ENCODE measurements around the gene LSAMP. TPM values are rescaled to one million over a fixed set of nuclear protein-coding genes. Genes with fewer than 3 reads are reported as not detected.

LSAMP gene
- total RNA-seq, 1 experiment from 2014 or later = not detected

GRCh38 chr3:115827495-115827894, 617.8 kb downstream of the LSAMP start:
- DNase-seq = no peak
- POLR2A ChIA-PET = no interaction called here
- CTCF ChIA-PET = no interaction called here
- H3K27me3 ChIP-seq (replicated peaks; ENCODE audit: control insufficient read depth, insufficient read depth, low read length) = no peaks in the 10 kb centered on the region; the same call in 1 of the 2 replicates
- H3K27ac Mint-ChIP-seq (ENCODE audit: unreplicated experiment) = no peak overlapping the region
- H3K27me3 Mint-ChIP-seq (ENCODE audit: insufficient read depth, unreplicated experiment) = peaks cover 8% of the 10 kb centered on the region
- H3K36me3 ChIP-seq (ENCODE audit: control insufficient read depth, insufficient read depth, low read length) = no peaks in the 10 kb centered on the region
- no peaks in the 10 kb centered on the region for H3K4me1 ChIP-seq
- intact Hi-C loops (cut with micrococcal nuclease; ENCODE audit: unreplicated experiment) = loop anchor here (10.0 kb wide), 1 partner anchor 87 kb away; no protein-coding TSS in a partner anchor
- no peaks in the 10 kb centered on the region for H3K9me3 Mint-ChIP-seq (ENCODE audit: unreplicated experiment)
- no peak overlapping the region for H3K4me3 Mint-ChIP-seq (ENCODE audit: unreplicated experiment)
- no peaks in the 10 kb centered on the region for H3K9me3 ChIP-seq
- no peak overlapping the region for H3K4me3 ChIP-seq (ENCODE audit: low read depth, low read length)
- H3K4me1 Mint-ChIP-seq (ENCODE audit: low read depth, unreplicated experiment) = no peaks in the 10 kb centered on the region
- TF ChIP-seq, protein P1, sequence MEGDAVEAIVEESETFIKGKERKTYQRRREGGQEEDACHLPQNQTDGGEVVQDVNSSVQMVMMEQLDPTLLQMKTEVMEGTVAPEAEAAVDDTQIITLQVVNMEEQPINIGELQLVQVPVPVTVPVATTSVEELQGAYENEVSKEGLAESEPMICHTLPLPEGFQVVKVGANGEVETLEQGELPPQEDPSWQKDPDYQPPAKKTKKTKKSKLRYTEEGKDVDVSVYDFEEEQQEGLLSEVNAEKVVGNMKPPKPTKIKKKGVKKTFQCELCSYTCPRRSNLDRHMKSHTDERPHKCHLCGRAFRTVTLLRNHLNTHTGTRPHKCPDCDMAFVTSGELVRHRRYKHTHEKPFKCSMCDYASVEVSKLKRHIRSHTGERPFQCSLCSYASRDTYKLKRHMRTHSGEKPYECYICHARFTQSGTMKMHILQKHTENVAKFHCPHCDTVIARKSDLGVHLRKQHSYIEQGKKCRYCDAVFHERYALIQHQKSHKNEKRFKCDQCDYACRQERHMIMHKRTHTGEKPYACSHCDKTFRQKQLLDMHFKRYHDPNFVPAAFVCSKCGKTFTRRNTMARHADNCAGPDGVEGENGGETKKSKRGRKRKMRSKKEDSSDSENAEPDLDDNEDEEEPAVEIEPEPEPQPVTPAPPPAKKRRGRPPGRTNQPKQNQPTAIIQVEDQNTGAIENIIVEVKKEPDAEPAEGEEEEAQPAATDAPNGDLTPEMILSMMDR (IDR thresholded peaks at IDR 0.05; ENCODE audit: insufficient read depth in 1 of 2, low read depth in 1 of 2, low read length in 1 of 2, severe bottlenecking in 1 of 2, unreplicated experiment in 1 of 2) = no peak
- no peaks in the 10 kb centered on the region for H3K36me3 Mint-ChIP-seq (ENCODE audit: insufficient read depth, unreplicated experiment)
- BruUV-seq (replicated peaks) = no TSS peak

GRCh38 chr3:115825046-115825445, 620.2 kb downstream of the LSAMP start:
- Histone ChIP-seq H3K4me3 (ENCODE audit: low read depth, low read length) (no peak overlapping the region), H3K4me1 (no peaks in the 10 kb centered on the region), H3K36me3 (ENCODE audit: control insufficient read depth, insufficient read depth, low read length) (no peaks in the 10 kb centered on the region), H3K9me3 (no peaks in the 10 kb centered on the region), H3K27me3 (replicated peaks; ENCODE audit: control insufficient read depth, insufficient read depth, low read length) (no peaks in the 10 kb centered on the region)
- CTCF ChIA-PET = no interaction called here
- no peaks in the 10 kb centered on the region for H3K9me3 Mint-ChIP-seq (ENCODE audit: unreplicated experiment)
- H3K27ac Mint-ChIP-seq (ENCODE audit: unreplicated experiment) = no peak overlapping the region
- peaks cover 5% of the 10 kb centered on the region for H3K27me3 Mint-ChIP-seq (ENCODE audit: insufficient read depth, unreplicated experiment)
- H3K36me3 Mint-ChIP-seq (ENCODE audit: insufficient read depth, unreplicated experiment) = no peaks in the 10 kb centered on the region
- DNase-seq = no peak
- BruUV-seq (replicated peaks) = no TSS peak
- no peak overlapping the region for H3K4me3 Mint-ChIP-seq (ENCODE audit: unreplicated experiment)
- H3K4me1 Mint-ChIP-seq (ENCODE audit: low read depth, unreplicated experiment) = no peaks in the 10 kb centered on the region
- intact Hi-C loops (cut with micrococcal nuclease; ENCODE audit: unreplicated experiment) = loop anchor here (10.0 kb wide), 1 partner anchor 90 kb away; no protein-coding TSS in a partner anchor
- POLR2A ChIA-PET = interaction anchor here (0.6 kb wide), 1 partner anchor 679 kb away, joined by 3 read pairs; no protein-coding TSS in a partner anchor
- TF ChIP-seq, protein P1 (IDR thresholded peaks at IDR 0.05; ENCODE audit: insufficient read depth in 1 of 2, low read depth in 1 of 2, low read length in 1 of 2, severe bottlenecking in 1 of 2, unreplicated experiment in 1 of 2) = no peak

- intact Hi-C loops (cut with micrococcal nuclease; ENCODE audit: unreplicated experiment) = loop anchor here (10.0 kb wide), 1 partner anchor 92 kb away; no protein-coding TSS in a partner anchor
These were observed 622.2 kb downstream of the LSAMP start for GRCh38 chr3:115823083-115823482.

More at GRCh38 chr3:115823083-115823482, 622.2 kb downstream of the LSAMP start:
- CTCF ChIA-PET = no interaction called here
- H3K36me3 ChIP-seq (ENCODE audit: control insufficient read depth, insufficient read depth, low read length) = no peaks in the 10 kb centered on the region
- Mint-ChIP-seq H3K4me1 (ENCODE audit: low read depth, unreplicated experiment) (no peaks in the 10 kb centered on the region), H3K27ac (ENCODE audit: unreplicated experiment) (no peak overlapping the region), H3K27me3 (ENCODE audit: insufficient read depth, unreplicated experiment) (no peaks in the 10 kb centered on the region), H3K36me3 (ENCODE audit: insufficient read depth, unreplicated experiment) (no peaks in the 10 kb centered on the region), H3K4me3 (ENCODE audit: unreplicated experiment) (no peak overlapping the region), H3K9me3 (ENCODE audit: unreplicated experiment) (no peaks in the 10 kb centered on the region)
- H3K27me3 ChIP-seq (replicated peaks; ENCODE audit: control insufficient read depth, insufficient read depth, low read length) = no peaks in the 10 kb centered on the region
- TF ChIP-seq, protein P1 (IDR thresholded peaks at IDR 0.05; ENCODE audit: insufficient read depth in 1 of 2, low read depth in 1 of 2, low read length in 1 of 2, severe bottlenecking in 1 of 2, unreplicated experiment in 1 of 2) = no peak
- POLR2A ChIA-PET = no interaction called here
- no peaks in the 10 kb centered on the region for H3K9me3 ChIP-seq
- H3K4me1 ChIP-seq = no peaks in the 10 kb centered on the region
- H3K4me3 ChIP-seq (ENCODE audit: low read depth, low read length) = no peak overlapping the region
- no TSS peak for BruUV-seq (replicated peaks)
- DNase-seq = no peak

Measured in Caco-2 (cell line).